HG02763 (cell line): ENCODE data around the gene MYO3B.
"Not testable (repeated sequence)": the region's sequence is repeated elsewhere in the genome, so short reads cannot be mapped to it uniquely, and the experiment has no call there.

Experiments
- ATAC-seq: cut with Tn5 transposase; IDR thresholded peaks from one replicate; pipeline ENCODE4 v1.9.1; 2021; ENCODE audit warnings: mild to moderate bottlenecking, moderate library complexity; ENCODE audit not compliant: unreplicated experiment

MYO3B gene

GRCh38 chr2:170206805-170207407 is 29.0 kb downstream of the MYO3B start:
- ATAC-seq: no peak

- ATAC-seq: no peak
Measured at GRCh38 chr2:170207901-170208300, 30.0 kb downstream of the MYO3B start.

DNA sequence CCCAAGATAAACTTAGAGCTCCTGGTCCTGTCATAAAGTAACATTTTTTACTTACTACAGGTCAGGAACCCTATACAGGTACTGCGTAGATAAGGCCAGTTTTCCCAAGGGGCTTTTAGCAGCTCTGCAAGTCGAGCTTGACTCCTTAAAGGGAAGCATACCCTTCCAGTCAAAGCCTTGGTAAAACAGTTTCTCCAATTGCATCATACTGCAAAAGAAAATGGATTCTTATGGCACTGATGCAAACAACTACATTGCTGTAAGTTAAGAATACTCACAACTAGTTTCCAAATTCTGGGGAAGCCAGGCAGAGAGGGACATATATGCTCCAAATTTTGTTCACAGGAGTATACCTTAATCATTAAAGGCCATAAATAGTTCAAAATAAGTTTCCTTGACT is 31.0 kb downstream of the MYO3B start:
- ATAC-seq: no peak

GRCh38 chr2:170212625-170213280 is 34.8 kb downstream of the MYO3B start:
- no peak for ATAC-seq

- not testable (repeated sequence) for ATAC-seq
Measured at GRCh38 chr2:170213281-170213625, 35.3 kb downstream of the MYO3B start.

GRCh38 chr2:170213651-170214050 is 35.7 kb downstream of the MYO3B start:
- no peak for ATAC-seq

- ATAC-seq: no peak
Measured at GRCh38 chr2:170214309-170214948, 36.5 kb downstream of the MYO3B start.

DNA sequence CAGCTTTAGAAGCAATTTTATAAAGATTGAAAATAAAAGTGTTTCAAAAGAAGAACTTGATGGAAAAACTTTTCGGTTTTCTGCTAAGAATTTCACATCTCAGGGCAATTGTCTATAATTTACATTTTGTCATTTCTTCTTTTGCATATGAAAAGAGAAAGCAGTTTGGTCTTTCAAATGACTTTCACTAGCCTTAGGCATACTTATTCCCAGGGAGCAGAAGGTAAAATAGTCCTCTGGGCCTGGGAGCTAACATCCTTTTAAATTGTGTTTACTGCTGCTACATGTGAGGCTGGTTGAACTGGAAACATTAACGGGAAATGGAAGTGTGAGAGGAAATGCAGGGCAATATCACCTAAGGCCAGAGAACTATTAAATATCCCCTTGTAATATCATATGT is 37.1 kb downstream of the MYO3B start:
- no peak for ATAC-seq

GRCh38 chr2:170216428-170216827 is 38.5 kb downstream of the MYO3B start:
- no peak for ATAC-seq

DNA sequence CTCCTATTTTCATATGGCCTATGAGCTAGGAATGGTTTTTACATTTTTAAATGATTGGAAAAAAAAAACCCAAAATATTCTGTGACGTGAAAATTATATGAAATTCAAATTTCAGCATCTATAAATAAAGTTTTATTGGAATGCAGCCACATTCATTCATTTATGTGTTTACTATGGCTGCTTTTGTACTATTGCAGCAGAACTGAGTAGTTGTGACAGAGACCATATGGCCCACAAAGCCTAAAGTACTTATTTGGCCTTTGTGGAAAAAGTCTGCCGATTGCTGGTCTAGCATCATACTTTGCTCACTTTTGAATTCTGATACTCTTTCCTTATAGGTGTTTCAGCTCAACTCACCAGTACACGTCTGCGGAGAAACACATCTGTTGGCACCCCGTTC is 39.0 kb downstream of the MYO3B start:
- no peak for ATAC-seq

DNA sequence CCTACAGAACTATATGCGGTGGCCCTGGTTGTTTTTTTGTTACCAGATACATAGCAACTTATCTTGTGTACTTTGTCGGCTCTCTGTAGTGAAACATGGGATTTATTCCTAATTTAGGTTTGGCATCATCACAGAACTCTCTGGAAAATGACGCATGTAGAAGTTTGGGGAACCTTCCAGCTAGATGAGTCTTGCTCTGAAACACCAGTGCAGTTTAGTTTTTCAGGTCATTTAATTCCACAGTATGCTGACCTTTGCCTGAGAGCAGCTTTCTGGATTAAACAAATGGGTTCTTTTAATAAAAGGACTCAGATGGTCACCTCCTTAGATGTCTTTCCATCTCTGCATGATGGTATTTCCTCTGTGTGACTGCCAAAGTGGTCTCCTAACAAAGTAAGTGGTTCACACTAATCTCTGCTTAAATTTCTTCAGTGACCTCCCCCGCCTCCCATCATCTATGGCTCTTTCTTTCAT is 39.9 kb downstream of the MYO3B start:
- ATAC-seq: no peak

DNA sequence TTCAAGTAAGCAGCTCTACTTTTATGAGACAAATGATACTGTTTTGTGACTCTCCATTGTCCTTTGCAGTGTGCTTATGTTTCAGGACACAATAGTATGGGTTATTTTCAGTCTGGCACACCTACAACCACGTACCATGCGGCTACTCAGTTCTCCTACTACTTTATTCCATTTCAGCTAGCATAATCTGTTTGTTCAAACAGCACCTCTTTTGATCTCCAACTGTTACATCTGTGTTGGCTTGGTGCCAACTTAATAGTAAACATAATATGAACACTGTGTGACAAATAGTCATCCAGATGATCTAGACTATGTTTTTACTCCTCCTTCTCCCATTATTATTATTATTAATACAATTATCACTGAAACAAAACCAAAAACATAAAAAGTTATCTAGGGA is 40.5 kb downstream of the MYO3B start:
- ATAC-seq: no peak

DNA sequence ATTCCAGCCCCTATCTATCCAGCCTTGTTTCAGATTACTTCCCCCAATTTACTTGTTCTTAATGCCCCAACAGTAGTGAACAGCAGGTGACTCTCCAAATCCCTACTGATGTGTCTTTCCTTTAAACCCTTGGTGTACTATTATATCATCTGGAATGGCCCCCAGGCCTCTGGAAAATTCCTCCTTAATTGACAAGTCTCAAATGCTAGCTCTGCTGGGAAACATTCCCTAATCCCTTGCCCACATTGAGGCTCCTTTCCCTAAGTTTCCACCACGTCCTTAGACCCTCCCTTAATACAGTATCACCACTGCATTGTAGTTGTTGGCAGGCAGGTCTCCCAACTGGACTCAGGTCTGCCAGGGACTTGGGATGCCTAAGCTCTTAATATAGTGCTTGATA is 41.0 kb downstream of the MYO3B start:
- ATAC-seq: no peak

DNA sequence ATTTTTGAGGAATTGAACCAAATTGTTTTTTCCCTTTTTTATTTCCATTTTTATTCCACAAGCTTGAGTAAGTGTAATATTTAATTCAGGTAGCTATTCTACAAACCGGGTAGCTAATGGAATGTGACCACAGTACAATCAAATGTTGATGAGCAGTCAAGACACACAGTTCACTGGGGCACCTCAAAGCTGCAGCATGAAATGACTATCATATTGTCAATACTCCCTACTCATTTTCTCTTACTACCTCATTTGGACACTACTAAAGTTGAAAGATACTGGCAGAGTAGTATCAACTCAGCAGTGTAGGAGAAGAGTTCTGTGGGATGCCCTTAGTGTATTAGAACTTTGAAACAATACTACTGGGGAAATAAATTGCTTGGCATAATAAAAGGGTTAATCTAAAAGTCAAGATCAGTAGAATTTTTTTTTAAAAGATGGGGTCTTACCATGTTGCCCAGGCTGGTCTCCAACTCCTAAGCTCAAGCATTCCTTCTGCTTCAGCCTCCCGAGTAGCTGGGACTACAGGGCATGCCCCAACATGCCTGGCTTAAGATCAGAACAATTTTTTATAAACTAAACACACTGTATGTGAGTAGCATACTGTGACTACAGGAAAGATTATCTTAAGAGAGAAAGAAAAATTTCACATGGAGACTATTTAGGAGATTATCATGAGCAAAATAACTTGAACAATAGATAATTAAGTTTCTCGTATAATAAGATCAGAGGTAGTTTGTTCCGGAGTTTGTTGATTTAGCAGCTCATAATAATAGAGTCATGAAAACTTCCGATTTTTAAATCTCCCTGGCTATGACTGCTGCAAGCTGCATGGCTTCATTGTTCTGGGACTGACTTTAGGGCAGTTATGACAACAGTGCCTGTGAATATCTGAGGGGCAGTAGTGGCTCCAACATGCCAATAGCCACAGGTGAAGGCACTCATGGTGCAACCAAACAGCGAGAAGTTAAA is 43.7 kb downstream of the MYO3B start:
- ATAC-seq: no peak

DNA sequence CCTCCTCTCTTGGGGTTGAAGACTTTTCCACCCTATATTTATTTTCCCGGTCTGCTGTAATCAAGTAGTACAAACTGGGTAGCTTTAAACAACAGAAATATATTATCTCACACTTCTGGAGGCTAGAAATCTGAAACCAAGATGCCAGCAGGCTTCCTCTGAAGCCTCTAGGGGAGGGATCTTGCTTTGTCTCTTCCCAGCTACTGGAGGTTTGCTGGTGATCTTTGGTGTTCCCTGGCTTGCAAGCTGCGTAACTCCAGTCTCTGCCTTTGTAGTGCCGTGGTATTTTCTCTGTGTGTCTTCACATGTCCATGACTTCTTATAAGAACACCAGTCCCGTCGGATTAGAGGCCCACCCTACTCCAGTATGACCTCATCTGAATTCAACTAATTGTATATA is 44.4 kb downstream of the MYO3B start:
- no peak for ATAC-seq

GRCh38 chr2:170222842-170223241 is 44.9 kb downstream of the MYO3B start:
- no peak for ATAC-seq

- ATAC-seq: no peak
Measured at GRCh38 chr2:170224692-170225294, 46.8 kb downstream of the MYO3B start.

DNA sequence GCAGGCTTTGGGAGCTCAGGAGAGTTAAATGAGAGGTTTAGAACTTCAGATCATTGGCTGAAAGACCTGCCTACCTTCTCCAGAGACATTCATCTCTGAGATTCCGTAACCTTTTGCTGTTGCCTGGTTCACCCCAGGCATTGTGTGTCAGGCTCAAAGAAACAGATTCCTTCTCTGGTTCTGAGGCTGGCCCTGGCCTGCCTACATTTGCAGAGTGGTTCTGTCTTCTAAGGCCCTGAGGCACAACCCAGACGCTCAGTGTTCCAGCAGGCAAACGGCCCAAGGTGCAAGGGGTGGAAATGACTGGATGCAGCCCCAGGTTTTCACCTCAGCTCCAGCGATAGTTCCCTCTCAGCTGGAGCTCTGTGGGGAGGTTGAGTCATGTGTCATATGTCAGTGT is 48.3 kb downstream of the MYO3B start:
- ATAC-seq: no peak

- ATAC-seq: peak; percentile 75
Measured at GRCh38 chr2:170227507-170227947, 49.6 kb downstream of the MYO3B start.

DNA sequence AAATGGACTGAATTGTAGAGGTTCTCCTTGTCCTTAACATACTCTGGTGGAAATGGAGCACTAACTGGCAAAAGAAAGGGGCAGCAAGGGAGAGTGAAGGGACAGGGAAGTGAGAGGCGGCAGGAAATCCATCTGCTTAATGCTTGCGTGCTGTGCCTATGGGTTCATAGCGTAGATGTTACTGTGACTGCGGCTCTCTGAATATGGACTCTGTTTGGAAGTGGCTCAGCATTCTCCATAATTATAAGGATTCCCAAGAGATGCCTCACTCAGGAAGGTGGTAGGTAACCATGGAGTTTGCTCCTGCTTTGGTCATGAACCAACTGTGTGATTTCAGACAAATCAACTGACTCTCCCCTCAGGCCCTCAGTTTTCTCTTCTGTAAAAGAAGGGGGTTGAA is 50.0 kb downstream of the MYO3B start:
- ATAC-seq: no peak

- no peak for ATAC-seq
Measured at GRCh38 chr2:170228429-170228828, 50.5 kb downstream of the MYO3B start.
